Hindlimb muscle (tissue), 1 donor: Measurements from ENCODE around the gene RSBN1L. TPM values are rescaled to one million over a fixed set of nuclear protein-coding genes. Genes with fewer than 3 reads are reported as not detected.
"Not testable (repeated sequence)": the region's sequence is repeated elsewhere in the genome, so short reads cannot be mapped to it uniquely, and the experiment has no call there.

ENCODE experiments used
- DNase-seq: peaks from one replicate; pipeline ENCODE4 v3.0.0-alpha.2; 2013
- polyA plus RNA-seq: library from polyadenylated mRNA; unstranded; fragments of 120-200 nt; gene quantifications from one replicate; pipeline ENCODE4 v1.2.1, GENCODE V29; 2013; ENCODE audit not compliant: insufficient read length

The RSBN1L gene
- polyA plus RNA-seq, 1 donor, result 15.5 TPM

DNA sequence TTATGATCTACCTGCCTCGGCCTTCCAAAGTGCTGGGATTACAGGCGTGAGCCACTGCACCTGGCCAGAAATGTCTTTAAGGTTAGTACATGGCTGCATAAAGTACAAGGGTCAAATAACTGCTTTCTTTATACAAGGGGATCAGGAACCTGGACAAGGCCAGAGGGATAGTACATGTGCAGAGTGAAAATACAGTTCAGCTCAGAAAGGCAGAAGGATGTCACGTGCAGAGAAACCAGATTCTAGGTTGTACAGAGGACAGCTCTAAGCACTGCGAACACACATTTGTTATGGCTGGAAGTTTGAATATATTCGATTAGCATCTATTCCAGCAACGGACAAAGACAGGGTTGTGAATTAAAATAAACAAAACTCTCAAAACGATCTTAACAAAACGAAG lies 6.0 kb upstream of the RSBN1L start:
- DNase-seq, result no peak

GRCh38 chr7:77691892-77692491 lies 4.3 kb upstream of the RSBN1L start:
- no peak for DNase-seq

DNA sequence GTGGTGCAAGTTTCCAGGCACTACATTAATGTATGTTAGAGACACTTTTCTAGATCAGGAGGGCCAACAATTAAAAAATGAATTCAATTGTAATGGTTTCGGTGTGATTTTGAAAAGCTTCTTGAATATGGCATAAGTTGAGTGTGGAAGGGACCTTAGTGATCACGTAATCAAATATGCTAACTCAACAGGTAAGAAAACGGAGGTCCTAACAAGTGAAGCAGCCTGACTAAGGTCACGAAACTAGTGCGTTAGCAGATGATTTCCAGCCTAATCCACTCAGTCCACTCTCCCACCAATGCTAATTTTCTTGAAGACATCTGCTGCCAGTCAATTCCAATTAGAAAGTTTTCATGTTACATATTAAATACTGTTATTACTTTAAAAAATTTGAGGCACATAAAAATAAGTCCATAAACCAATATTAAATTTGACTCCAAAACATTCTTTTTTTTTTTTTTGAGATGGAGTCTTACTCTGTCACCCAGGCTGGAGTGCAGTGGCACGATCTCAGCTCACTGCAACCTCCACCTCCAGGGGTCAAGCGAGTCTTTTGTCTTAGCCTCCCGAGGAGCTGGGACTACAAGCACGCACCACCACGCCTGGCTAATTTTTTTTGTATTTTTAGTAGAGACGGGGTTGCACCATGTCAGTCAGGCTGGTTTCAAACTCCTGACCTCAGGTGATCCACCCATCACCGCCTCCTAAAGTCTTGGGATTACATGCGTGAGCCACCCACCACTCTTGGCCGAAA lies 2.3 kb upstream of the RSBN1L start:
- DNase-seq, result no peak

DNA sequence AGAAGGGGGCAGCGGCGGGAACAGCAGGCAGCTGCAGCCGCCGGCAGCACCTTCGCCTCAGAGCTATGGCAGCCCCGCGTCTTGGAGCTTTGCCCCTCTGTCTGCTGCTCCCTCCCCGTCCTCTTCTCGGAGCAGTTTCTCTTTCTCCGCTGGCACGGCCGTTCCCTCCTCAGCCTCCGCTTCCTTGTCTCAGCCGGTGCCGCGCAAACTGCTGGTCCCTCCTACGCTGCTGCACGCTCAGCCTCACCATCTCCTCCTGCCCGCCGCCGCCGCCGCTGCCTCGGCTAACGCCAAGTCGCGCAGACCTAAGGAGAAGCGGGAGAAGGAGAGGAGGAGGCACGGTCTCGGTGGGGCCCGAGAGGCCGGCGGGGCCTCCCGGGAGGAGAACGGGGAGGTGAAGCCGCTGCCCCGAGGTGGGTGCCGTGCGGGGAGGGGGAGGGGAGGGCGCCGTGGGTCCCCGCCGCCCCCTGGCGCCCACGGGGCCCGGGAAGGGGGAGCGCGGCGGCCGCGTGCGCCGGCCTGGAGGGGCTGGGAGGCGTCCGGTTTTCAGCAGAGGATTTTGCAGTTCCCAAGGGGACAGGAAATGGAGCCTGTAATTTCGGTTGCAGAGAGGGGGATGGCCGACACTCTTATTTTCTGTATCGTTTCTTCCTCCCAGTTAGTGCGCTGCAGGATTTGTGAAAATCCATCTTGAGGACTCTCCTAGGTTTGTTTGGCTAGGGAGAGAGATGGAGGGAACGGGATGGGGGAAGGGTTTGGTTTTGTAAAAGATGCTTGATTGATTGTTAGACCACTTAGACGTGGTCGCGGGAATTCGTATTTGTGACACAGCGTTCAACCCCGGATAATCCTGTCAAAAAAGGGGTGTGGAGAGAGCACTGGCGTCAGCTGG lies 630 bp downstream of the RSBN1L start:
- DNase-seq, result peak; percentile 67

DNA sequence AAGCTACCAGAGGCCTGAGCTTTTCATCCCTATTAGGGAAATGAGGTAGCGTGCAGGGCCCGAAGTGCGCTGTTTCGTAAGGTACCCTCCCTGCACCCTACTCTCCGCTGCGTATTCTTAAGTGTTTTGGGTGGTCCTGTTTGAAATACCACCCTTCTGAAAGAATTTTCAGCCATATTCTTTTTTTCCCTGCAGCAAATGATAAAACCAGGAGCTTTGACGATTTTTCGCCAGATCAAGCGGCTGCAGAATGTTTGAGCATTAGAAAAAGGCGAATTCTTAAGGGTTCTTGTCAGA lies 1.2 kb downstream of the RSBN1L start:
- no peak for DNase-seq

GRCh38 chr7:77698042-77698625 lies 1.9 kb downstream of the RSBN1L start:
- no peak for DNase-seq

- no peak for DNase-seq
Measured at GRCh38 chr7:77699056-77699455, 2.8 kb downstream of the RSBN1L start.

DNA sequence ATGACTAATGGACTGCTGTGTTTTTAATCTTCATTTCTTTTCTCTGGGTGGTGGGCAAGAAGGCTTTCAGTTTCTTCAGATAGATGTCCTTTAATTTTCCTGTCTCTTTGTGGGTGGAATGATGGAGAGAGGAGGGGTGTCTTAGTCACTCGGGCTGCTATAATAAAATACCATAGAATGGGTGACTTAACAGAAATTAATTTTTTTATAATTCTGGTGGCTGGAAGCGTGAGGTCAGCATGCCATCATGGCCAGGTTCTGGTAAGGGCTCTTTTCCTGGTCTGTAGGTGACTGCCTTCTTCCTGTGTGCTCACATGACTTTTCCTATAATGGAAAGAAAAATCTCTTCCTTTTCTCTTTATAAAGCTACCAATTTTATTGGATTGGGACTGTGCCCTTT lies 6.3 kb downstream of the RSBN1L start:
- no peak for DNase-seq

DNA sequence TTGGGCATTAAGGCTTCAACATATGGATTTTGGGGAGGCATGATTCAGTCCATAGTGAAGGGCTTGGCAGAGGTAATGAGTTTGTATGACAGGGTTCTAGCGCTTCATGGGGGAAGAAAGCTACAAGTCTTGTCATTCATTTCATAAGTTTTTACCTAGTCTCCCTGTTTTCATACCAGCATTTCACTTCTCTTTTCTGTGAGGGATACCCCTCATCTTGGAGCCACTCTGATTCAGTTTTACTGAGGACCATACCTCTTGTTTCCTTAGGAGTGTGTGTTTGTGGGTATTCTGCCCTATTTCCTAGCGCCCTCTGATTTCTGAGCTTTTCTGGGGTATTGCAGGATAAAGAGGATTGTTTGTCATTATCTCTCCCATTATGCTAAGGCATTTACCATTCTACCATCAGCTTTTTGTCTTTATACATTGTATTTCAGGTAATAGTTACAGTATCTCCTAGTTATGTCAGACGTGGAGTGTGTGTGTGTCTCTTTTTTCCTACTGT lies 6.8 kb downstream of the RSBN1L start:
- DNase-seq, result no peak

DNA sequence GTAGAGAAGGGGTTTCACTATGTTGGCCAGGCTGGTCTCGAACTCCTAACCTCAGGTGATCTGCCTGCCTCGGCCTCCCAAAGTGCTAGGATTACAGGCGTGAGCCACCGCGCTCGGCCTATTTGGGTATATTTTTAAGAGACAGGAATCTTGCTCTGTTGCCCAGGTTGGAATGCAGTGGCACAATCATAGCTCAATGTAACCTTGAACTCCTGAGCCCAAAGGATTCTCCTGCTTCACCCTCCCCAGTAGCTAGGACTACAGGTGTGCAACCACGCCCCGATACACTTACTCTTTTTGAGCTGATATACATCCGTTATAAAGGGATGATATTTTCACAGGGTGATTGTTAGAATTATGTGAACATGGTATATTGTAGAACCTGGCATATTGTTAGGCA lies 7.4 kb downstream of the RSBN1L start:
- DNase-seq, result not testable (repeated sequence)

- no peak for DNase-seq
Measured at GRCh38 chr7:77707504-77707992, 11.3 kb downstream of the RSBN1L start.

DNA sequence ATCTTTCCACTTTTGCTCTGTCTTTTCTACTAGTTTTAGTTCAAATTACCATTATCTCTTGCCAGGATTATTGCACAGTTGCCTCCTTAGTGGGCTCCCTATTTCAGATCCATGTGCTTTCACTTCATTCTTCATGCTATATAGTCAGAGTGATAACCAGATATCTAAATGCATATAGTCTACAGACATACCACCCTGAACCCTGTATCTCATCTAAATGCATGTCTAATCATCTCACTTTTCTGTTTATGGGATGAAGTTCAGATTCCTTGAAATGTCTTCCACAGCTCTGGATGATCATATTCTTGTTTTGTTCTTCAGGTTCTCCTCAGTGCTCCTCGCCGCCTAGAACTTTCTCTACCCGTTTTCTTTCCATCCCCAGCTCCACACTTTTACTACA lies 13.8 kb downstream of the RSBN1L start:
- DNase-seq, result no peak

DNA sequence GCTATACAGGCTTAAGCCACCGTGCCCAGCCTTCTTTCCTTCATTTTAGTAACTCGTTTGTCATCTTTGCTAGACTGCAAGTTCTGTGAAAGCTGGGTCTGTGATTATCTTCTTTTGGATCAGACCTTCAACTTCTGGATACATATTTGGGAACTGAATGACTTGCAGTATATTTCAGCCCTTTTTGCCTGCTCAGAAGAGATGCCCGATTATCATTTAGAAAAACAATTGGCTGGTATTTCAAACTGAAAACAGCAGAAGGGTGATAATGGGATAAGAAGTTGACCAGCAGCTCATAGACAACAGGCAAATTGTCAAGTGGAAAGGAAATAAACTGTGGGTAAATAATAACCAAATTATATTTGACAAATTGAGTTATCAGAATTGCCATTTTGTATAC lies 14.6 kb downstream of the RSBN1L start:
- DNase-seq, result no peak

DNA sequence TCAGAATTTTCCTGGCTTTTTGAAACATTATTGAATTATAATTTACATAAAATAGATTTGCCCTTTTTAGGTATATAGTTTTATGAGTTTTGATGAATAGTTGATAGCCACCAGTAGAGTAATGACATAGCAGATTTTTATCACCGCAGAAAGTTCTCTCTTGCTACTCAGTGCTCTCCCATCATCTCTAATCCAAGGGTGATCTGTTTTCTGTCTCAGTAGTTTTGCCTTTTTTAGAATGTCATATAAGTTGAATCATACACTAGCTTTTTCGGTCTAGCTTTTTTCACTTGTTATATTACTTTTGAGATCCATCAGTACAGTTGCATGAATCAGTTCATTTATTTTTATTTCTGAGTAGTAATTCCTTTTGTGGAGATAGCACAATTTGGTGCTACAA lies 17.9 kb downstream of the RSBN1L start:
- DNase-seq, result no peak

GRCh38 chr7:77714931-77715330 lies 18.7 kb downstream of the RSBN1L start:
- not testable (repeated sequence) for DNase-seq

- DNase-seq, result no peak
Measured at GRCh38 chr7:77716804-77717203, 20.5 kb downstream of the RSBN1L start.

DNA sequence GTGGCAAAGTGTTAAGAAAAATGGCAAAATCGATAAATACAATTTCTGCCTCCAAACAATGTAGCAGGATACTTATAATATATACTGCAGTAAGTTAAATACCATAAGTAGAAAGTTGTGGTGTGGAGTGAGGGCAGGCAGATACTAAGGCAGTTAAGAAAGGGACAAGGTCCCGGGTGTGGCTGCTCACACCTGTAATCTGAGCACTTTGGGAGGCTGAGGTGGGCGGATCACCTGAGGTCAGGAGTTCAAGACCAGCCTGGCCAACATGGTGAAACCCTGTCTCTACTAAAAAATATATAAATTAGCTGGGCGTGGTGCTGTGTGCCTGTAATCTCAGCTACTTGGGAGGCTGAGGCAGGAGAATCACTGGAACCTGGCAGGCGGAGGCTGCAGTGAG lies 21.3 kb downstream of the RSBN1L start:
- not testable (repeated sequence) for DNase-seq

DNA sequence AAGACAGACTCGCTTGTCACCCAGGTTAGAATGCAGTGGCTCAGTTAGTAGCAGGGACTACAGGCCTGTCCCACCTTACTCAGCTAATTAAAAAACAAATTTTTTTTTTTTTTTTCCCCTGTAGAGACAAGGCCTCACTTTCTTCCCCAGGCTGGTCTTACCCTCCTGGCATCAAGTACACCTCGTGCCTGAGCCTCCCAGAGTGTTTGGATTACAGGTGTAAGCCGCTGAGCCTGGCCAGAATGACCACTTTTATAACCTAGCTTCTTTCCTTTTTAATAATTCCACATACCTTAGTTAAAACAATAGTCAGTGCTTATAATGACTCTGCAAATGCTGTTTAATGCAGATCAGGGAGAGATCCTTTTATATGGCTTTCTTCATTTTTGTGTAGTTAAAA lies 31.3 kb downstream of the RSBN1L start:
- no peak for DNase-seq

GRCh38 chr7:77727936-77728701 lies 31.9 kb downstream of the RSBN1L start:
- peak; percentile 34 for DNase-seq

DNA sequence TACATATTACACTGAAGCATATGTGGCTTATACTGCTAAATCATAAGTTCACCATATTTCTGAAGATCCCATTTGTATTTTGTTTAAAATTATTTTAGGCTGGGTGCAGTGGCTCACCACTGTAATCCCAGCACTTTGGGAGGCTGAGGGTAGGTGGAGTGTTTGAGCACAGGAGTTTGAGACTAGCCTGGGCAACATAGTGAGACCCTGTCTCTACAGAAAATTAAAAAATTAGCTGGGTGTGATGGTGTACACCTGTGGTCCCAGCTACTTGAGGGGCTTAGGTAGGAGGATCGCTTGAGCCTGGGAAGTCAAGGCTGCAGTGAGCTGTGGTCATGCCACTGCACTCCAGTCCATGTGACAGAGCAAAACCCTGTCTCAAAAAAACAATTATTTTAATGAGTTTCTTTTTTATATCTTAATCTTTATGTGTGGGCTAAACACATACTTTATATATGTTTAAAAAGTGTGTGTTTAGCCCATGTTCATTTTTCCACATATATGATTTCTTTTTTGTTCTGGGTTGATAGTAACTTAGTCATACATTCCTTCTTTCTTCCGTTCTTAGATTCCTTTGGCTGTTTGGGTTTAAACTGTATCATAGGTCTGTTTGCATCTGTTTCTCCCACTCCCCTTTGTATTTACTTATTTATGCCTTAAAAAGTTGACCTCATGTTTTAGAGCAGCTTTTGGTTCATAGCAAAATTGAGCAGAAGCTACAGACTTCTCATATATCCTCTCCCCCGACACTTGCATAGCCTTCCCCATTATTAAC lies 33.5 kb downstream of the RSBN1L start:
- DNase-seq, result no peak

GRCh38 chr7:77731716-77732115 lies 35.5 kb downstream of the RSBN1L start:
- DNase-seq, result no peak
